ENCODE results near the gene MYCBPAP. TPM values are rescaled to one million over a fixed set of nuclear protein-coding genes. Genes with fewer than 3 reads are reported as not detected.

The MYCBPAP gene
- total and polyA plus RNA-seq, 2 donors (not counting 3 experiments of a cell fraction or from before 2014, with no cell fraction given): 0.40 to 0.66 TPM

GRCh38 chr17:50561746-50562141 is 53.5 kb downstream of the MYCBPAP start:
- H3K4me1 ChIP-seq (ENCODE audit: control insufficient read depth, extremely low read depth, insufficient read depth, low read length): peaks cover 7% of the 10 kb centered on the region
- CTCF ChIA-PET: interaction anchor here (1.1 to 2.4 kb wide), 5 partner anchors 12 to 118 kb away, joined by 3 to 14 read pairs (median 3); no protein-coding TSS in a partner anchor

GRCh38 chr17:50562242-50563091 is 54.2 kb downstream of the MYCBPAP start:
- Histone ChIP-seq H3K4me1 (ENCODE audit: control insufficient read depth, extremely low read depth, insufficient read depth, low read length) (peaks cover 7% of the 10 kb centered on the region), H3K79me2 (ENCODE audit: control insufficient read depth, insufficient read depth, low read length) (no peaks in the 10 kb centered on the region), H2AFZ (ENCODE audit: low read depth, low read length) (no peak overlapping the region), H3K4me3 (replicated peaks in 1 of 3; ENCODE audit: insufficient read depth in 1 of 3, low read depth in 1 of 3, low read length in 3 of 3) (no peak overlapping the region), H4K20me1 (replicated peaks; ENCODE audit: control insufficient read depth, extremely low read depth, insufficient read depth, low read length) (no peaks in the 10 kb centered on the region), H3K36me3 (ENCODE audit: control insufficient read depth in 2 of 2, extremely low read depth in 1 of 2, insufficient read depth in 2 of 2, low read length in 2 of 2) (no peaks in the 10 kb centered on the region), H3K9me1 (replicated peaks; ENCODE audit: control insufficient read depth, extremely low read depth, insufficient read depth, low read length) (no peaks in the 10 kb centered on the region), H3K9ac (replicated peaks; ENCODE audit: extremely low read depth, insufficient read depth, low read length) (no peak overlapping the region), H3K4me2 (ENCODE audit: insufficient read depth, low read length) (no peak overlapping the region), H3K9me3 (replicated peaks; ENCODE audit: control insufficient read depth, insufficient read depth, low read length) (no peaks in the 10 kb centered on the region), H3K27me3 (ENCODE audit: control insufficient read depth in 2 of 2, insufficient read depth in 2 of 2, low read length in 2 of 2) (peaks cover 54 to 64% of the 10 kb centered on the region in 2 experiments), H3K27ac (ENCODE audit: insufficient read depth, low read depth, low read length) (no peak overlapping the region)
- dilution Hi-C loops (cut with MboI; ENCODE audit: extremely low pct_ligation_motif_present, low sequenced_read_pairs) (no loop called here), intact Hi-C loops (cut with micrococcal nuclease) (loop anchor here (5.0 kb wide), 2 partner anchors 40 to 55 kb away; no protein-coding TSS in a partner anchor)
- DNase-seq (ENCODE audit: low read depth, low spot score) (no peak), FAIRE-seq (no peak)
- ChIA-PET CTCF (interaction anchor here (0.7 to 2.4 kb wide), 6 partner anchors 12 to 64 kb away, joined by 3 to 14 read pairs (median 4); no protein-coding TSS in a partner anchor), POLR2A (no interaction called here)
- BruUV-seq (replicated peaks): no TSS peak
- TF ChIP-seq FOS (IDR thresholded peaks at IDR 0.05; ENCODE audit: borderline replicate concordance, insufficient read depth, low read length) (no peak), MAX (IDR thresholded peaks at IDR 0.05; ENCODE audit: insufficient read depth, insufficient read length) (no peak), EZH2 (IDR thresholded peaks at IDR 0.05; ENCODE audit: borderline replicate concordance, low read depth, low read length, severe bottlenecking) (peak; percentile 70), POLR2AphosphoS5 (IDR thresholded peaks at IDR 0.05; ENCODE audit: insufficient read depth, low read depth, low read length) (no peak)

More at GRCh38 chr17:50561746-50562141, 53.5 kb downstream of the MYCBPAP start:
- TF ChIP-seq POLR2A (IDR thresholded peaks at IDR 0.05; ENCODE audit: low read depth, low read length) (no peak), MAX (IDR thresholded peaks at IDR 0.05; ENCODE audit: insufficient read depth, insufficient read length) (no peak), EZH2 (IDR thresholded peaks at IDR 0.05; ENCODE audit: borderline replicate concordance, low read depth, low read length, severe bottlenecking) (peak; percentile 44), GATA2 (IDR thresholded peaks at IDR 0.05; ENCODE audit: insufficient read depth, insufficient read length, low read depth, low read length) (no peak), MYC (IDR thresholded peaks at IDR 0.05; ENCODE audit: low read depth, low read length) (no peak)
- FAIRE-seq: no peak
- Histone ChIP-seq H3K9ac (replicated peaks; ENCODE audit: extremely low read depth, insufficient read depth, low read length) (no peak overlapping the region), H3K27me3 (ENCODE audit: control insufficient read depth in 2 of 2, insufficient read depth in 2 of 2, low read length in 2 of 2) (peaks cover 54 to 64% of the 10 kb centered on the region in 2 experiments), H3K4me2 (ENCODE audit: insufficient read depth, low read length) (no peak overlapping the region), H3K9me1 (replicated peaks; ENCODE audit: control insufficient read depth, extremely low read depth, insufficient read depth, low read length) (no peaks in the 10 kb centered on the region), H3K9me3 (replicated peaks; ENCODE audit: control insufficient read depth, insufficient read depth, low read length) (no peaks in the 10 kb centered on the region), H3K79me2 (ENCODE audit: control insufficient read depth, insufficient read depth, low read length) (no peaks in the 10 kb centered on the region), H3K36me3 (ENCODE audit: control insufficient read depth in 2 of 2, extremely low read depth in 1 of 2, insufficient read depth in 2 of 2, low read length in 2 of 2) (no peaks in the 10 kb centered on the region), H3K4me3 (replicated peaks in 1 of 3; ENCODE audit: insufficient read depth in 1 of 3, low read depth in 1 of 3, low read length in 3 of 3) (no peak overlapping the region), H3K27ac (ENCODE audit: insufficient read depth, low read depth, low read length) (no peak overlapping the region), H2AFZ (ENCODE audit: low read depth, low read length) (no peak overlapping the region), H4K20me1 (replicated peaks; ENCODE audit: control insufficient read depth, extremely low read depth, insufficient read depth, low read length) (no peaks in the 10 kb centered on the region)
- BruUV-seq (replicated peaks): no TSS peak
- POLR2A ChIA-PET: no interaction called here
- dilution Hi-C loops (cut with MboI; ENCODE audit: extremely low pct_ligation_motif_present, low sequenced_read_pairs): no loop called here
- no peak for DNase-seq (ENCODE audit: low read depth, low spot score)
- intact Hi-C loops (cut with micrococcal nuclease): loop anchor here (5.0 kb wide), 2 partner anchors 41 to 56 kb away; no protein-coding TSS in a partner anchor

All from endothelial cell of umbilical vein (primary cell).